GM10248 (cell line): ENCODE results near the gene PIK3R4.

Experiments used
- CTCF ChIA-PET: fragments of 300-600 bp; sonication (Branson Sonifier 250); formaldehyde crosslinking; extraction: SDS; loops from one replicate; lab custom pipeline; 2021; ENCODE audit warnings: antibody characterized with exemption; lab: Yijun Ruan, JAX
- POLR2A ChIA-PET: fragments of 350-650 bp; sonication (Branson Sonifier 250); formaldehyde crosslinking; extraction: SDS; loops from one replicate; lab custom pipeline; 2020; ENCODE audit warnings: antibody characterized with exemption; lab: Yijun Ruan, JAX
- DNase-seq: peaks from one replicate; pipeline ENCODE4 v3.0.0; 2012; ENCODE audit errors: extremely low spot score
- CTCF ChIP-seq: IDR thresholded peaks from 2 replicates; pipeline ENCODE4 v1.5.1; 2012; ENCODE audit warnings: mild to moderate bottlenecking, low read depth; ENCODE audit errors: extremely low read depth, missing control alignments, control extremely low read depth

Gene PIK3R4

GRCh38 chr3:130648293-130648692 is 98.3 kb downstream of the PIK3R4 start:
- DNase-seq = no peak
- CTCF ChIA-PET = interaction anchor here (1.3 kb wide), 1 partner anchor 10 kb away, joined by 3 read pairs; no protein-coding TSS in a partner anchor
- TF ChIP-seq CTCF = no peak
- POLR2A ChIA-PET = no interaction called here

- no peak for DNase-seq
- TF ChIP-seq CTCF = no peak
- POLR2A ChIA-PET = no interaction called here
- CTCF ChIA-PET = no interaction called here
These were observed 101.4 kb downstream of the PIK3R4 start for GRCh38 chr3:130645261-130645660.

GRCh38 chr3:130644628-130645253 is 101.9 kb downstream of the PIK3R4 start:
- ChIA-PET CTCF (no interaction called here), POLR2A (no interaction called here)
- no peak for TF ChIP-seq CTCF
- no peak for DNase-seq

GRCh38 chr3:130640027-130640426 is 106.6 kb downstream of the PIK3R4 start:
- no peak for DNase-seq
- ChIA-PET CTCF (interaction anchor here (1.5 kb wide), 1 partner anchor 16 kb away, joined by 4 read pairs; no protein-coding TSS in a partner anchor), POLR2A (no interaction called here)
- no peak for TF ChIP-seq CTCF

- ChIA-PET POLR2A (no interaction called here), CTCF (no interaction called here)
- TF ChIP-seq CTCF = no peak
- DNase-seq = no peak
These were observed 110.0 kb downstream of the PIK3R4 start for GRCh38 chr3:130636480-130637234.

- ChIA-PET POLR2A (no interaction called here), CTCF (no interaction called here)
- DNase-seq = no peak
- TF ChIP-seq CTCF = no peak
These were observed 110.7 kb downstream of the PIK3R4 start for GRCh38 chr3:130635978-130636377.
